OCI-LY7 (cell line): Measurements from ENCODE around the gene DENND1A. TPM values are rescaled to one million over a fixed set of nuclear protein-coding genes. Genes with fewer than 3 reads are reported as not detected.

ENCODE experiments used
- BruUV-seq: library from RNA; stranded (reverse); fragments of 400-500 nt; replicated peaks from 2 replicates; lab custom pipeline; 2021; lab: Mats Ljungman, UMichigan
- CTCF ChIA-PET: fragments of 300-600 bp; sonication (Branson Sonifier 250); formaldehyde crosslinking; loops from one replicate; lab custom pipeline; 2022; ENCODE audit warnings: antibody characterized with exemption; ENCODE audit not compliant: unreplicated experiment; lab: Charles Lee
- POLR2A ChIA-PET: fragments of 300-600 bp; sonication (Branson Sonifier 250); formaldehyde crosslinking; loops from one replicate; lab custom pipeline; 2022; ENCODE audit warnings: antibody characterized with exemption; lab: Charles Lee
- DNase-seq: peaks from one replicate; pipeline ENCODE4 v3.0.0-alpha.2; 2015; ENCODE audit warnings: low spot score
- H2AFZ ChIP-seq: fragments of 200-600 bp; sonication (generic), shearing (Covaris generic); 2 replicates; pipeline ENCODE4 v1.6.1; 2014; ENCODE audit warnings: mild to moderate bottlenecking, antibody characterized with exemption, low read length, moderate library complexity
- H3K27ac ChIP-seq: fragments of 200-600 bp; sonication (generic); 2 replicates; pipeline ENCODE4 v1.5.1; 2014; ENCODE audit warnings: mixed run types, low read depth, mild to moderate bottlenecking, moderate library complexity, low read length, inconsistent platforms; ENCODE audit not compliant: poor library complexity, severe bottlenecking
- H3K36me3 ChIP-seq: fragments of 200-600 bp; sonication (generic); 2 replicates; pipeline ENCODE4 v1.6.1; 2014; ENCODE audit warnings: mild to moderate bottlenecking, antibody characterized with exemption, low read length, moderate library complexity, mixed read lengths; ENCODE audit not compliant: insufficient read depth
- H3K4me1 ChIP-seq: fragments of 200-600 bp; sonication (generic); 2 replicates; pipeline ENCODE4 v1.5.1; 2014; ENCODE audit warnings: mild to moderate bottlenecking, low read length; ENCODE audit not compliant: insufficient read depth, poor library complexity, severe bottlenecking
- H3K4me2 ChIP-seq: fragments of 200-600 bp; sonication (generic); 2 replicates; pipeline ENCODE4 v1.6.1; 2014; ENCODE audit warnings: mild to moderate bottlenecking, low read length
- H3K4me3 ChIP-seq: fragments of 200-600 bp; sonication (generic); 2 replicates; pipeline ENCODE4 v1.5.1; 2014; ENCODE audit warnings: mild to moderate bottlenecking, low read depth, low read length; ENCODE audit not compliant: poor library complexity, severe bottlenecking
- H3K79me2 ChIP-seq: fragments of 200-600 bp; sonication (generic); 2 replicates; pipeline ENCODE4 v1.6.1; 2016; ENCODE audit warnings: low read depth, mild to moderate bottlenecking, low read length, moderate library complexity, mixed read lengths; ENCODE audit not compliant: insufficient read depth
- H3K9me2 ChIP-seq: fragments of 200-600 bp; sonication (generic); 2 replicates; pipeline ENCODE4 v1.6.1; 2016; ENCODE audit warnings: mild to moderate bottlenecking, low read length, mixed read lengths; ENCODE audit not compliant: insufficient read depth
- H3K9me3 ChIP-seq: fragments of 200-600 bp; sonication (generic); 2 replicates; pipeline ENCODE4 v1.6.1; 2014; ENCODE audit warnings: mild to moderate bottlenecking, mixed run types, low read length, mixed read lengths
- H4K20me1 ChIP-seq: fragments of 200-600 bp; sonication (generic); 2 replicates; pipeline ENCODE4 v1.6.1; 2014; ENCODE audit warnings: mild to moderate bottlenecking, antibody characterized with exemption, low read length, moderate library complexity, mixed read lengths; ENCODE audit not compliant: insufficient read depth
- CTCF ChIP-seq: fragments of 200-600 bp; sonication (generic); conservative IDR thresholded peaks from 2 replicates; pipeline ENCODE4 v1.5.1; 2014; ENCODE audit warnings: mild to moderate bottlenecking, antibody characterized with exemption, low read length, moderate library complexity, mixed read lengths
- EZH2phosphoT487 ChIP-seq: fragments of 200-600 bp; sonication (generic); IDR thresholded peaks from 2 replicates; pipeline ENCODE4 v1.6.1; 2018; ENCODE audit warnings: low read depth, borderline replicate concordance, mild to moderate bottlenecking, mixed run types, antibody characterized with exemption, low read length, moderate library complexity, mixed read lengths
- intact Hi-C: fragments of 100-400 bp; cut with micrococcal nuclease; formaldehyde crosslinking; loops from one replicate; pipeline ENCODE4 v1.10.0; 2022; ENCODE audit not compliant: unreplicated experiment
- total RNA-seq, 2 experiments: library from RNA; depleted of rRNA in 1 of 2; stranded (reverse); fragments of >200 nt in 1 of 2; shearing (Covaris generic) in 1 of 2; gene quantifications; 2 replicates each; pipeline ENCODE4 v1.2.3, GENCODE V29; 2014 to 2022

DENND1A gene
- total RNA-seq, 2 experiments from 2014 or later: 17.9 to 36.3 TPM

- ChIA-PET POLR2A (no interaction called here), CTCF (interaction anchor here (0.6 kb wide), 1 partner anchor 1220 kb away, joined by 3 read pairs; no protein-coding TSS in a partner anchor)
- Histone ChIP-seq H4K20me1 (no peaks in the 10 kb centered on the region), H3K36me3 (no peaks in the 10 kb centered on the region), H3K4me1 (no peaks in the 10 kb centered on the region), H2AFZ (no peak overlapping the region), H3K9me3 (no peaks in the 10 kb centered on the region), H3K4me3 (no peak overlapping the region), H3K9me2 (no peaks in the 10 kb centered on the region), H3K27ac (no peak overlapping the region), H3K4me2 (no peak overlapping the region), H3K79me2 (no peaks in the 10 kb centered on the region)
- BruUV-seq: no TSS peak
- intact Hi-C loops: no loop called here
- DNase-seq: no peak
- TF ChIP-seq CTCF: no peak
- TF ChIP-seq EZH2phosphoT487: no peak
Measured at GRCh38 chr9:123416176-123416575, 513.8 kb downstream of the DENND1A start.

GRCh38 chr9:123414936-123415930 lies 514.7 kb downstream of the DENND1A start:
- CTCF ChIA-PET: interaction anchor here (0.6 kb wide), 1 partner anchor 1219 kb away, joined by 3 read pairs; no protein-coding TSS in a partner anchor
- Histone ChIP-seq H3K4me2 (no peak overlapping the region), H3K79me2 (no peaks in the 10 kb centered on the region), H3K4me3 (no peak overlapping the region), H3K36me3 (no peaks in the 10 kb centered on the region), H3K27ac (no peak overlapping the region), H3K4me1 (no peaks in the 10 kb centered on the region), H3K9me2 (no peaks in the 10 kb centered on the region), H4K20me1 (no peaks in the 10 kb centered on the region), H3K9me3 (no peaks in the 10 kb centered on the region), H2AFZ (no peak overlapping the region)
- intact Hi-C loops: no loop called here
- POLR2A ChIA-PET: no interaction called here
- TF ChIP-seq EZH2phosphoT487 (no peak), CTCF (no peak)
- BruUV-seq: no TSS peak
- no peak for DNase-seq

GRCh38 chr9:123414204-123414603 lies 515.7 kb downstream of the DENND1A start:
- Histone ChIP-seq H3K4me3 (no peak overlapping the region), H3K36me3 (no peaks in the 10 kb centered on the region), H3K79me2 (no peaks in the 10 kb centered on the region), H3K27ac (no peak overlapping the region), H3K4me2 (no peak overlapping the region), H2AFZ (no peak overlapping the region), H3K4me1 (no peaks in the 10 kb centered on the region), H3K9me3 (no peaks in the 10 kb centered on the region), H4K20me1 (no peaks in the 10 kb centered on the region), H3K9me2 (no peaks in the 10 kb centered on the region)
- POLR2A ChIA-PET: no interaction called here
- intact Hi-C loops: no loop called here
- no peak for TF ChIP-seq EZH2phosphoT487
- no peak for TF ChIP-seq CTCF
- no peak for DNase-seq
- no TSS peak for BruUV-seq
- CTCF ChIA-PET: no interaction called here
